T-helper 2 cell treated with Interferon-gamma antibody and Interleukin-4, amounts not matched to agents 100 ng/mL and 5 ng/mL, for 36 hours (primary cell): ENCODE measurements around the gene SHISA8. TPM values are rescaled to one million over a fixed set of nuclear protein-coding genes. Genes with fewer than 3 reads are reported as not detected.

ENCODE experiments used
- intact Hi-C: fragments of 100-400 bp; cut with micrococcal nuclease; formaldehyde crosslinking; loops from one replicate; pipeline ENCODE4 v1.15.1; 2023
- total RNA-seq: library from RNA; stranded (reverse); gene quantifications from 2 replicates; pipeline ENCODE4 v1.2.3, GENCODE V29; 2022

Gene SHISA8
- total RNA-seq, 1 donor from 2014 or later = not detected

- intact Hi-C loops = no loop called here
These were observed 52.2 kb downstream of the SHISA8 start for GRCh38 chr22:41862530-41863266.

DNA sequence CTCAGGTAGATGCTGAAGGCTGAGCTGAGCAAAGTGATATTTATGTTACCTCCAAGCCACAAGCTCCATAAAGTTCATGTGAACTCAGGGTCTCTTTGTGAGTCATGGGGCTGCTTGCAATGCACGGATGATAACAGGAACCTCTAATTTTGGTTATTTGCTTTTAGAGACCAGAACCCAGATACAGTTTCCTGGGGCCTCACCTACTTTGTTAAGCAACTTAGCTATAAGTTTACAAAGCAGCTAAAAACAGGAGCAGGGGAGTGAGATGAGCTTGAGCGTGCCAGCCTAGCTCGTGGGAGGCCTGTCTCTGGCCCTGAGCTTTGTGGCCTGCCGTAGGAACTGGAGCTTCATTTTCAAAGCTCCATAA, 52.7 kb downstream of the SHISA8 start:
- intact Hi-C loops = no loop called here

Other genes with a start within 250 kb of the SHISA8 start
- 200 and 215 TPM in 2 replicates for gene SNU13, start 226.2 kb downstream of the SHISA8 start, total RNA-seq
- gene MEI1, start 215.6 kb downstream of the SHISA8 start, total RNA-seq = 31.8 and 37.0 TPM in 2 replicates
- gene CCDC134, start 114.4 kb downstream of the SHISA8 start, total RNA-seq = 16.7 and 18.4 TPM in 2 replicates
- gene SREBF2, start 82.0 kb downstream of the SHISA8 start, total RNA-seq = 131 and 132 TPM in 2 replicates
- 1.3 and 1.5 TPM in 2 replicates for gene TNFRSF13C, start 11.7 kb upstream of the SHISA8 start, total RNA-seq
- 67.5 and 74.1 TPM in 2 replicates for gene CENPM, start 32.1 kb upstream of the SHISA8 start, total RNA-seq
- gene SEPTIN3, start 54.4 kb upstream of the SHISA8 start, total RNA-seq = 4.0 and 4.6 TPM in 2 replicates
- gene WBP2NL, start 83.7 kb upstream of the SHISA8 start, total RNA-seq = 2.0 and 3.3 TPM in 2 replicates
- 37.9 and 38.7 TPM in 2 replicates for gene NAGA, start 155.7 kb upstream of the SHISA8 start, total RNA-seq
- 4.0 and 4.2 TPM in 2 replicates for gene PHETA2, start 159.2 kb upstream of the SHISA8 start, total RNA-seq
- gene SMDT1, start 164.6 kb upstream of the SHISA8 start, total RNA-seq = 98.6 and 105 TPM in 2 replicates
- 74.3 and 80.7 TPM in 2 replicates for gene NDUFA6, start 175.7 kb upstream of the SHISA8 start, total RNA-seq
- 4.5 and 5.8 TPM in 2 replicates for gene CYP2D6, start 215.7 kb upstream of the SHISA8 start, total RNA-seq